Measurements from ENCODE around the gene CYP1A1. TPM values are rescaled to one million over a fixed set of nuclear protein-coding genes. Genes with fewer than 3 reads are reported as not detected.

The CYP1A1 gene
- total and polyA plus RNA-seq, 9 of the 15 experiments (the other 6 are each of a cell fraction or from before 2014, with no cell fraction given): 0.04 to 0.13 (median 0.05) TPM; not detected in 5

- TF ChIP-seq, protein P1, sequence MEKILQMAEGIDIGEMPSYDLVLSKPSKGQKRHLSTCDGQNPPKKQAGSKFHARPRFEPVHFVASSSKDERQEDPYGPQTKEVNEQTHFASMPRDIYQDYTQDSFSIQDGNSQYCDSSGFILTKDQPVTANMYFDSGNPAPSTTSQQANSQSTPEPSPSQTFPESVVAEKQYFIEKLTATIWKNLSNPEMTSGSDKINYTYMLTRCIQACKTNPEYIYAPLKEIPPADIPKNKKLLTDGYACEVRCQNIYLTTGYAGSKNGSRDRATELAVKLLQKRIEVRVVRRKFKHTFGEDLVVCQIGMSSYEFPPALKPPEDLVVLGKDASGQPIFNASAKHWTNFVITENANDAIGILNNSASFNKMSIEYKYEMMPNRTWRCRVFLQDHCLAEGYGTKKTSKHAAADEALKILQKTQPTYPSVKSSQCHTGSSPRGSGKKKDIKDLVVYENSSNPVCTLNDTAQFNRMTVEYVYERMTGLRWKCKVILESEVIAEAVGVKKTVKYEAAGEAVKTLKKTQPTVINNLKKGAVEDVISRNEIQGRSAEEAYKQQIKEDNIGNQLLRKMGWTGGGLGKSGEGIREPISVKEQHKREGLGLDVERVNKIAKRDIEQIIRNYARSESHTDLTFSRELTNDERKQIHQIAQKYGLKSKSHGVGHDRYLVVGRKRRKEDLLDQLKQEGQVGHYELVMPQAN (IDR thresholded peaks at IDR 0.05; ENCODE audit: borderline replicate concordance): no peak
- TF ChIP-seq, protein P2, sequence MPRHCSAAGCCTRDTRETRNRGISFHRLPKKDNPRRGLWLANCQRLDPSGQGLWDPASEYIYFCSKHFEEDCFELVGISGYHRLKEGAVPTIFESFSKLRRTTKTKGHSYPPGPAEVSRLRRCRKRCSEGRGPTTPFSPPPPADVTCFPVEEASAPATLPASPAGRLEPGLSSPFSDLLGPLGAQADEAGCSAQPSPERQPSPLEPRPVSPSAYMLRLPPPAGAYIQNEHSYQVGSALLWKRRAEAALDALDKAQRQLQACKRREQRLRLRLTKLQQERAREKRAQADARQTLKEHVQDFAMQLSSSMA (CRISPR knock-in tag; IDR thresholded peaks at IDR 0.05): no peak
These were observed 33.0 kb downstream of the CYP1A1 start (continued) for GRCh38 chr15:74692327-74692726.

- Histone ChIP-seq H3K27ac (ENCODE audit: extremely low read depth, low read depth, low read length) (no peak overlapping the region), H4K20me1 (replicated peaks; ENCODE audit: control insufficient read depth, insufficient read depth, low read length) (no peaks in the 10 kb centered on the region), H3K9me3 (replicated peaks; ENCODE audit: control insufficient read depth, insufficient read depth, low read depth, low read length) (peaks cover 1% of the 10 kb centered on the region; the same call in 1 of the 2 replicates), H3K9ac (ENCODE audit: insufficient read depth in 1 of 2, low read depth in 2 of 2, low read length in 2 of 2) (no peak overlapping the region), H3K4me3 (no peak overlapping the region), H3K79me2 (ENCODE audit: control insufficient read depth, insufficient read depth, low read length) (peaks cover 5% of the 10 kb centered on the region; the same call in 2 of the 3 replicates), H3K36me3 (ENCODE audit: control insufficient read depth, insufficient read depth, low read length) (peaks cover 13% of the 10 kb centered on the region; the same call in 2 of the 3 replicates), H3K4me2 (ENCODE audit: insufficient read depth, low read length) (no peak overlapping the region), H3K4me1 (replicated peaks in 1 of 2; ENCODE audit: control insufficient read depth in 2 of 2, insufficient read depth in 2 of 2, low read length in 2 of 2) (no peaks in the 10 kb centered on the region), H2AFZ (ENCODE audit: low read depth, low read length) (no peak overlapping the region), H3K27me3 (ENCODE audit: control insufficient read depth in 2 of 2, insufficient read depth in 2 of 2, low read length in 2 of 2) (no peaks in the 10 kb centered on the region), H3K9me1 (ENCODE audit: control insufficient read depth, insufficient read depth, low read length) (no peaks in the 10 kb centered on the region)
- 100% methylated on average over 1 of the region's 1 CpG for WGBS (ENCODE audit: insufficient coverage, low coverage, missing lambda C conversion rate)
- intact Hi-C loops (cut with micrococcal nuclease) (no loop called here), in situ Hi-C loops (cut with MboI) (no loop called here)
- DNase-seq (ENCODE audit: extremely low read depth in 1 of 4, low spot score in 3 of 4): no peak
- CTCF ChIA-PET (ENCODE audit: low intra/inter-chr PET ratio): no interaction called here
- POLR2A ChIA-PET: no interaction called here
- FAIRE-seq: no peak
- no TSS peak for BruUV-seq (replicated peaks)
- ATAC-seq: no peak
- TF ChIP-seq SP2 (IDR thresholded peaks at IDR 0.05; ENCODE audit: extremely low read depth, low read depth, low read length, poor library complexity, severe bottlenecking) (no peak), ESRRA (IDR thresholded peaks at IDR 0.05; ENCODE audit: borderline replicate concordance, low read depth) (no peak), GABPA (tag; conservative IDR thresholded peaks at IDR 0.05; ENCODE audit: low read depth) (no peak), RBM39 (optimal IDR thresholded peaks at IDR 0.05; ENCODE audit: low read depth, low read length) (no peak), FOXA3 (CRISPR knock-in tag; conservative IDR thresholded peaks at IDR 0.05 in 1 of 2, IDR thresholded peaks at IDR 0.05 in 1 of 2) (no peak), CHCHD3 (CRISPR knock-in tag; IDR thresholded peaks at IDR 0.05) (no peak), ZBTB9 (CRISPR knock-in tag; IDR thresholded peaks at IDR 0.05) (no peak), CREM (IDR thresholded peaks at IDR 0.05; ENCODE audit: low read depth) (no peak), ADNP (tag; IDR thresholded peaks at IDR 0.05) (no peak), TSC22D4 (tag; IDR thresholded peaks at IDR 0.05) (no peak), SMAD1 (IDR thresholded peaks at IDR 0.05; ENCODE audit: low read depth, low read length, partially characterized antibody) (no peak), HMBOX1 (IDR thresholded peaks at IDR 0.05) (no peak)
- TF ChIP-seq, protein P3, sequence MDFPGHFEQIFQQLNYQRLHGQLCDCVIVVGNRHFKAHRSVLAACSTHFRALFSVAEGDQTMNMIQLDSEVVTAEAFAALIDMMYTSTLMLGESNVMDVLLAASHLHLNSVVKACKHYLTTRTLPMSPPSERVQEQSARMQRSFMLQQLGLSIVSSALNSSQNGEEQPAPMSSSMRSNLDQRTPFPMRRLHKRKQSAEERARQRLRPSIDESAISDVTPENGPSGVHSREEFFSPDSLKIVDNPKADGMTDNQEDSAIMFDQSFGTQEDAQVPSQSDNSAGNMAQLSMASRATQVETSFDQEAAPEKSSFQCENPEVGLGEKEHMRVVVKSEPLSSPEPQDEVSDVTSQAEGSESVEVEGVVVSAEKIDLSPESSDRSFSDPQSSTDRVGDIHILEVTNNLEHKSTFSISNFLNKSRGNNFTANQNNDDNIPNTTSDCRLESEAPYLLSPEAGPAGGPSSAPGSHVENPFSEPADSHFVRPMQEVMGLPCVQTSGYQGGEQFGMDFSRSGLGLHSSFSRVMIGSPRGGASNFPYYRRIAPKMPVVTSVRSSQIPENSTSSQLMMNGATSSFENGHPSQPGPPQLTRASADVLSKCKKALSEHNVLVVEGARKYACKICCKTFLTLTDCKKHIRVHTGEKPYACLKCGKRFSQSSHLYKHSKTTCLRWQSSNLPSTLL (IDR thresholded peaks at IDR 0.05): no peak
These were observed 41.6 kb downstream of the CYP1A1 start for GRCh38 chr15:74683758-74684157.
